ENCODE data around the gene BPI. TPM values are rescaled to one million over a fixed set of nuclear protein-coding genes. Genes with fewer than 3 reads are reported as not detected.

Gene BPI
- total and polyA plus RNA-seq, 3 donors from 2014 or later: 9.3 to 29.0 (median 17.5) TPM

GRCh38 chr20:38305541-38305940 is 1.6 kb downstream of the BPI start:
- Histone ChIP-seq H3K4me3 (no peak overlapping the region), H3K36me3 (ENCODE audit: low read depth, missing control alignments) (no peaks in the 10 kb centered on the region), H3K27me3 (no peaks in the 10 kb centered on the region), H3K27ac (no peak overlapping the region), H3K4me1 (peaks cover 5% of the 10 kb centered on the region), H3K9me3 (no peaks in the 10 kb centered on the region)
- intact Hi-C loops (cut with DNase I; ENCODE audit: low total_unique reads): loop anchor here (10.0 kb wide), 1 partner anchor 61 kb away; no protein-coding TSS in a partner anchor
- DNase-seq: no peak
- 97 to 100% methylated on average over 4 of the region's 4 CpGs for WGBS, 2 donors
- TF ChIP-seq, protein P1, sequence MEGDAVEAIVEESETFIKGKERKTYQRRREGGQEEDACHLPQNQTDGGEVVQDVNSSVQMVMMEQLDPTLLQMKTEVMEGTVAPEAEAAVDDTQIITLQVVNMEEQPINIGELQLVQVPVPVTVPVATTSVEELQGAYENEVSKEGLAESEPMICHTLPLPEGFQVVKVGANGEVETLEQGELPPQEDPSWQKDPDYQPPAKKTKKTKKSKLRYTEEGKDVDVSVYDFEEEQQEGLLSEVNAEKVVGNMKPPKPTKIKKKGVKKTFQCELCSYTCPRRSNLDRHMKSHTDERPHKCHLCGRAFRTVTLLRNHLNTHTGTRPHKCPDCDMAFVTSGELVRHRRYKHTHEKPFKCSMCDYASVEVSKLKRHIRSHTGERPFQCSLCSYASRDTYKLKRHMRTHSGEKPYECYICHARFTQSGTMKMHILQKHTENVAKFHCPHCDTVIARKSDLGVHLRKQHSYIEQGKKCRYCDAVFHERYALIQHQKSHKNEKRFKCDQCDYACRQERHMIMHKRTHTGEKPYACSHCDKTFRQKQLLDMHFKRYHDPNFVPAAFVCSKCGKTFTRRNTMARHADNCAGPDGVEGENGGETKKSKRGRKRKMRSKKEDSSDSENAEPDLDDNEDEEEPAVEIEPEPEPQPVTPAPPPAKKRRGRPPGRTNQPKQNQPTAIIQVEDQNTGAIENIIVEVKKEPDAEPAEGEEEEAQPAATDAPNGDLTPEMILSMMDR (IDR thresholded peaks at IDR 0.05): no peak
- TF ChIP-seq POLR2A (IDR thresholded peaks at IDR 0.05): no peak

DNA sequence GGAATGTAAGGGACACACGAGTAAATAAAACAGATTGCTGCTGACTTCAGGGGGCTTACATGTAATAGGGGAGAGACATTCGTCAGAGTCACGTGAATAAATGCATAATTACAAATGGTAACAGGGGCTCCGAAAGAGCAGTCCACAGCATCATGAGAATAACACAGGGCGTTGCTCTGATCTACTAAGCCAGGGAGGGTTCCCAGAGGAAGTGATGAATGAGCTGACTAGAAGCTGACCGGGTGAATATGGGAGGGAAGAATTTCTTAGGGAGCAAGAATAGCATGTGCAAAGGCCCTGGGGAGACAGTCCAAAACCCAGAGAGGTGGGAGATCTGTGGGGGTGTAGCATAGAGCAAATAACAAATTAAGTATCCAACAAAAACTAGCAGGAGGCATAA is 2.4 kb downstream of the BPI start:
- no peak for DNase-seq
- Histone ChIP-seq H3K4me3 (no peak overlapping the region), H3K4me1 (peaks cover 5% of the 10 kb centered on the region), H3K36me3 (ENCODE audit: low read depth, missing control alignments) (no peaks in the 10 kb centered on the region), H3K27me3 (no peaks in the 10 kb centered on the region), H3K27ac (no peak overlapping the region), H3K9me3 (no peaks in the 10 kb centered on the region)
- 94 to 95% methylated on average over 6 of the region's 6 CpGs for WGBS, 2 donors
- TF ChIP-seq, protein P1 (IDR thresholded peaks at IDR 0.05): no peak
- no peak for TF ChIP-seq POLR2A (IDR thresholded peaks at IDR 0.05)
- intact Hi-C loops (cut with DNase I; ENCODE audit: low total_unique reads): loop anchor here (10.0 kb wide), 1 partner anchor 62 kb away; no protein-coding TSS in a partner anchor

DNA sequence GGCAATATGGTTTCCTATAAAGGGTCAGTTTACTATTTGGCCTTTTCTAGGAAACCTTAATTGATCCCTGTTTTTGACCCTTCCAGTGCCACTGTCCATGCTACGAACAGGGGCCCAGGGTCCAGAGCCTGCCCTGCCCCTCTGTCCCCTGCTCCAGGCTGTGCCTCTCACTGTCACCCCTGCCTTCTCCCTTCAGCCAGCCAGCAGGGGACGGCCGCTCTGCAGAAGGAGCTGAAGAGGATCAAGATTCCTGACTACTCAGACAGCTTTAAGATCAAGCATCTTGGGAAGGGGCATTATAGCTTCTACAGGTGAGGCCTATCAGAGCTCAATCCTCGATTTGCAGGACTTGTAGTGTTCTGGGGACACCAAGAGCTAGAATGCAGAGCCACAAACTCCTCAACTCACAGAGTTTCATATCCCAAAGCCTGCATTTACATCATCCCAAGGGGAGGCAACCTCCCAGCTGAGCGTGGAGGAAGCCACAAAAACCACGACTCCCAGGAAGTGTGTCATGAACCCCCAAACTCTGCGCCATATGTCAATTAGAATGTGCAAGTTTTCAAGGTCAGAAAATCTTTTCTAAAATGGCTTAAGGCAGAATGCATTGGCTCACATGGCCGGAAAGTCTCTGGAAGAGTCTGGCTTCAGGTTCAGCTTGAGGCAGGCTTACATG is 3.6 kb downstream of the BPI start:
- intact Hi-C loops (cut with DNase I; ENCODE audit: low total_unique reads): loop anchor here (10.0 kb wide), 1 partner anchor 63 kb away; no protein-coding TSS in a partner anchor
- no peak for DNase-seq
- no peak overlapping the region for H3K27ac ChIP-seq
- no peaks in the 10 kb centered on the region for H3K9me3 ChIP-seq
- WGBS, 2 donors: 85 to 89% methylated on average over 6 to 8 of the region's 8 CpGs
- no peaks in the 10 kb centered on the region for H3K36me3 ChIP-seq (ENCODE audit: low read depth, missing control alignments)
- TF ChIP-seq, protein P1 (IDR thresholded peaks at IDR 0.05): no peak
- TF ChIP-seq POLR2A (IDR thresholded peaks at IDR 0.05): no peak
- no peak overlapping the region for H3K4me3 ChIP-seq
- peaks cover 5% of the 10 kb centered on the region for H3K4me1 ChIP-seq
- H3K27me3 ChIP-seq: no peaks in the 10 kb centered on the region

- Histone ChIP-seq H3K36me3 (ENCODE audit: low read depth, missing control alignments) (no peaks in the 10 kb centered on the region), H3K27me3 (no peaks in the 10 kb centered on the region), H3K4me3 (no peak overlapping the region), H3K9me3 (no peaks in the 10 kb centered on the region), H3K4me1 (peaks cover 5% of the 10 kb centered on the region), H3K27ac (no peak overlapping the region)
- intact Hi-C loops (cut with DNase I; ENCODE audit: low total_unique reads): loop anchor here (10.0 kb wide), 1 partner anchor 63 kb away; no protein-coding TSS in a partner anchor
- WGBS, 2 donors: 75 to 80% methylated on average over 4 of the region's 4 CpGs
- no peak for DNase-seq
- TF ChIP-seq POLR2A (IDR thresholded peaks at IDR 0.05): no peak
- TF ChIP-seq, protein P1 (IDR thresholded peaks at IDR 0.05): no peak
Measured at GRCh38 chr20:38308047-38308438, 4.1 kb downstream of the BPI start.

DNA sequence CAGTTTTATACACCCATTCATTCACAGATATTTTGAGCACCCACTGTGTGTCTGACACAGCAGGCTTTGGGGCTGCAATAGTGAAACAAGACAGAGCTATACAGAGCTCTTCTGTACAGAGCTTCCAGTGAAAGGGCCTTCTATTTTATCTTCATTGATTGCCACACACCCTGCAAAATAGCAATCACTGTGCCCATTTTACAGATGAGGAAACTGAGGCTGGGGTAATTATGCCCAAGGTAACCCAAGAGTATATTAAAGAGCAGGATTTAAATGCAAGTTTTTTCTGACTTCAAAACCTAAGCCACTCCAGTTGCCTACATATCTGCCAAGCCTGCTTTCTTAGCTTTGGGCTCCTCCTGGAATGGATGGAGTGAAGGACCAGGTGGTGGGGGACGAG is 4.5 kb downstream of the BPI start:
- Histone ChIP-seq H3K27ac (no peak overlapping the region), H3K27me3 (no peaks in the 10 kb centered on the region), H3K9me3 (no peaks in the 10 kb centered on the region), H3K4me3 (no peak overlapping the region), H3K4me1 (peaks cover 5% of the 10 kb centered on the region), H3K36me3 (ENCODE audit: low read depth, missing control alignments) (no peaks in the 10 kb centered on the region)
- intact Hi-C loops (cut with DNase I; ENCODE audit: low total_unique reads): loop anchor here (10.0 kb wide), 1 partner anchor 64 kb away; no protein-coding TSS in a partner anchor
- TF ChIP-seq, protein P1 (IDR thresholded peaks at IDR 0.05): no peak
- TF ChIP-seq POLR2A (IDR thresholded peaks at IDR 0.05): no peak
- no peak for DNase-seq
- WGBS, 2 donors: 42 to 100% methylated on average over 1 of the region's 1 CpG
